ENCODE data around the gene IL20RA.
"Not testable (repeated sequence)": the region's sequence is repeated elsewhere in the genome, so short reads cannot be mapped to it uniquely, and the experiment has no call there.

IL20RA gene

GRCh38 chr6:136969433-136969832 lies 75.3 kb downstream of the IL20RA start:
- Histone ChIP-seq H3K27ac (ENCODE audit: low read depth, low read length) (no peak overlapping the region), H3K9ac (ENCODE audit: low read depth, low read length) (no peak overlapping the region), H3K4me1 (ENCODE audit: insufficient read depth, low read length) (peaks cover 5% of the 10 kb centered on the region; the same call in 1 of the 2 replicates), H3K9me3 (ENCODE audit: insufficient read depth, low read depth, low read length) (no peaks in the 10 kb centered on the region), H3K36me3 (ENCODE audit: insufficient read depth, low read length) (no peaks in the 10 kb centered on the region), H3K27me3 (ENCODE audit: insufficient read depth, low read length) (no peaks in the 10 kb centered on the region), H3K4me3 (ENCODE audit: low read length) (no peak overlapping the region)
- 98% methylated on average over 5 of the region's 5 CpGs for WGBS

- 92% methylated on average over 7 of the region's 7 CpGs for WGBS
- H3K9ac ChIP-seq (ENCODE audit: low read depth, low read length): no peak overlapping the region
- no peaks in the 10 kb centered on the region for H3K9me3 ChIP-seq (ENCODE audit: insufficient read depth, low read depth, low read length)
- H3K4me1 ChIP-seq (ENCODE audit: insufficient read depth, low read length): peaks cover 7% of the 10 kb centered on the region; the same call in 1 of the 2 replicates
- no peak overlapping the region for H3K4me3 ChIP-seq (ENCODE audit: low read length)
- H3K27ac ChIP-seq (ENCODE audit: low read depth, low read length): no peak overlapping the region
- no peaks in the 10 kb centered on the region for H3K27me3 ChIP-seq (ENCODE audit: insufficient read depth, low read length)
- H3K36me3 ChIP-seq (ENCODE audit: insufficient read depth, low read length): no peaks in the 10 kb centered on the region
These were observed 75.9 kb downstream of the IL20RA start for GRCh38 chr6:136968837-136969236.

GRCh38 chr6:136967876-136968752 lies 76.7 kb downstream of the IL20RA start:
- H3K4me1 ChIP-seq (ENCODE audit: insufficient read depth, low read length): peaks cover 9% of the 10 kb centered on the region; the same call in 1 of the 2 replicates
- no peak overlapping the region for H3K9ac ChIP-seq (ENCODE audit: low read depth, low read length)
- H3K27ac ChIP-seq (ENCODE audit: low read depth, low read length): no peak overlapping the region
- no peaks in the 10 kb centered on the region for H3K27me3 ChIP-seq (ENCODE audit: insufficient read depth, low read length)
- H3K4me3 ChIP-seq (ENCODE audit: low read length): no peak overlapping the region
- no peaks in the 10 kb centered on the region for H3K36me3 ChIP-seq (ENCODE audit: insufficient read depth, low read length)
- no peaks in the 10 kb centered on the region for H3K9me3 ChIP-seq (ENCODE audit: insufficient read depth, low read depth, low read length)
- WGBS: 69% methylated on average over 19 of the region's 19 CpGs

- WGBS: 88% methylated on average over 2 of the region's 2 CpGs
- Histone ChIP-seq H3K4me3 (ENCODE audit: low read length) (no peak overlapping the region), H3K9me3 (ENCODE audit: insufficient read depth, low read depth, low read length) (no peaks in the 10 kb centered on the region), H3K4me1 (ENCODE audit: insufficient read depth, low read length) (peaks cover 23% of the 10 kb centered on the region), H3K27ac (ENCODE audit: low read depth, low read length) (no peak overlapping the region), H3K27me3 (ENCODE audit: insufficient read depth, low read length) (no peaks in the 10 kb centered on the region; the same call in 1 of the 2 replicates), H3K9ac (ENCODE audit: low read depth, low read length) (no peak overlapping the region), H3K36me3 (ENCODE audit: insufficient read depth, low read length) (no peaks in the 10 kb centered on the region)
These were observed 80.4 kb downstream of the IL20RA start for GRCh38 chr6:136964398-136964797.

GRCh38 chr6:136963259-136963658 lies 81.5 kb downstream of the IL20RA start:
- H3K4me1 ChIP-seq (ENCODE audit: insufficient read depth, low read length): peaks cover 34% of the 10 kb centered on the region
- H3K9me3 ChIP-seq (ENCODE audit: insufficient read depth, low read depth, low read length): no peaks in the 10 kb centered on the region
- H3K36me3 ChIP-seq (ENCODE audit: insufficient read depth, low read length): no peaks in the 10 kb centered on the region
- no peaks in the 10 kb centered on the region; the same call in 1 of the 2 replicates for H3K27me3 ChIP-seq (ENCODE audit: insufficient read depth, low read length)
- no peak overlapping the region for H3K4me3 ChIP-seq (ENCODE audit: low read length)
- 94% methylated on average over 2 of the region's 2 CpGs for WGBS
- no peak overlapping the region for H3K9ac ChIP-seq (ENCODE audit: low read depth, low read length)
- no peak overlapping the region for H3K27ac ChIP-seq (ENCODE audit: low read depth, low read length)

GRCh38 chr6:136962661-136963060 lies 82.1 kb downstream of the IL20RA start:
- H3K27ac ChIP-seq (ENCODE audit: low read depth, low read length): no peak overlapping the region
- H3K4me1 ChIP-seq (ENCODE audit: insufficient read depth, low read length): peaks cover 38% of the 10 kb centered on the region
- no peak overlapping the region for H3K4me3 ChIP-seq (ENCODE audit: low read length)
- no peaks in the 10 kb centered on the region for H3K36me3 ChIP-seq (ENCODE audit: insufficient read depth, low read length)
- no peaks in the 10 kb centered on the region; the same call in 1 of the 2 replicates for H3K27me3 ChIP-seq (ENCODE audit: insufficient read depth, low read length)
- H3K9me3 ChIP-seq (ENCODE audit: insufficient read depth, low read depth, low read length): no peaks in the 10 kb centered on the region
- 40% methylated on average over 4 of the region's 4 CpGs for WGBS
- no peak overlapping the region for H3K9ac ChIP-seq (ENCODE audit: low read depth, low read length)

- WGBS: 93% methylated on average over 5 of the region's 5 CpGs
- Histone ChIP-seq H3K9ac (ENCODE audit: low read depth, low read length) (no peak overlapping the region), H3K4me1 (ENCODE audit: insufficient read depth, low read length) (peaks cover 44% of the 10 kb centered on the region), H3K9me3 (ENCODE audit: insufficient read depth, low read depth, low read length) (no peaks in the 10 kb centered on the region), H3K27me3 (ENCODE audit: insufficient read depth, low read length) (no peaks in the 10 kb centered on the region; the same call in 1 of the 2 replicates), H3K36me3 (ENCODE audit: insufficient read depth, low read length) (no peaks in the 10 kb centered on the region), H3K4me3 (ENCODE audit: low read length) (no peak overlapping the region), H3K27ac (ENCODE audit: low read depth, low read length) (no peak overlapping the region)
These were observed 82.9 kb downstream of the IL20RA start for GRCh38 chr6:136961848-136962247.

- H3K9ac ChIP-seq (ENCODE audit: low read depth, low read length): no peak overlapping the region
- no peaks in the 10 kb centered on the region; the same call in 1 of the 2 replicates for H3K27me3 ChIP-seq (ENCODE audit: insufficient read depth, low read length)
- H3K36me3 ChIP-seq (ENCODE audit: insufficient read depth, low read length): no peaks in the 10 kb centered on the region
- H3K27ac ChIP-seq (ENCODE audit: low read depth, low read length): no peak overlapping the region
- 87% methylated on average over 2 of the region's 3 CpGs for WGBS
- no peak overlapping the region for H3K4me3 ChIP-seq (ENCODE audit: low read length)
- H3K9me3 ChIP-seq (ENCODE audit: insufficient read depth, low read depth, low read length): no peaks in the 10 kb centered on the region
- peaks cover 54% of the 10 kb centered on the region for H3K4me1 ChIP-seq (ENCODE audit: insufficient read depth, low read length)
These were observed 84.0 kb downstream of the IL20RA start for GRCh38 chr6:136960781-136961180.

- H3K27ac ChIP-seq (ENCODE audit: low read depth, low read length); H3K9ac ChIP-seq (ENCODE audit: low read depth, low read length); H3K27me3 ChIP-seq (ENCODE audit: insufficient read depth, low read length); H3K4me3 ChIP-seq (ENCODE audit: low read length); H3K36me3 ChIP-seq (ENCODE audit: insufficient read depth, low read length); H3K9me3 ChIP-seq (ENCODE audit: insufficient read depth, low read depth, low read length): not testable (repeated sequence)
- peaks cover 62% of the 10 kb centered on the region for H3K4me1 ChIP-seq (ENCODE audit: insufficient read depth, low read length)
- WGBS: 70% methylated on average over 6 of the region's 6 CpGs
These were observed 84.8 kb downstream of the IL20RA start for GRCh38 chr6:136959935-136960334.

GRCh38 chr6:136959471-136959891 lies 85.3 kb downstream of the IL20RA start:
- Histone ChIP-seq H3K4me3 (ENCODE audit: low read length) (no peak overlapping the region), H3K27ac (ENCODE audit: low read depth, low read length) (no peak overlapping the region), H3K36me3 (ENCODE audit: insufficient read depth, low read length) (no peaks in the 10 kb centered on the region), H3K9me3 (ENCODE audit: insufficient read depth, low read depth, low read length) (no peaks in the 10 kb centered on the region), H3K4me1 (ENCODE audit: insufficient read depth, low read length) (peaks cover 62% of the 10 kb centered on the region), H3K9ac (ENCODE audit: low read depth, low read length) (no peak overlapping the region), H3K27me3 (ENCODE audit: insufficient read depth, low read length) (no peaks in the 10 kb centered on the region; the same call in 1 of the 2 replicates)
- WGBS: 67% methylated on average over 13 of the region's 14 CpGs

GRCh38 chr6:136958168-136958567 lies 86.6 kb downstream of the IL20RA start:
- peak overlapping the region; percentile 61; the same call in 1 of the 2 replicates for H3K27ac ChIP-seq (ENCODE audit: low read depth, low read length)
- no peak overlapping the region for H3K9ac ChIP-seq (ENCODE audit: low read depth, low read length)
- no peaks in the 10 kb centered on the region for H3K36me3 ChIP-seq (ENCODE audit: insufficient read depth, low read length)
- H3K9me3 ChIP-seq (ENCODE audit: insufficient read depth, low read depth, low read length): no peaks in the 10 kb centered on the region
- no peak overlapping the region for H3K4me3 ChIP-seq (ENCODE audit: low read length)
- peaks cover 59% of the 10 kb centered on the region for H3K4me1 ChIP-seq (ENCODE audit: insufficient read depth, low read length)
- no peaks in the 10 kb centered on the region; the same call in 1 of the 2 replicates for H3K27me3 ChIP-seq (ENCODE audit: insufficient read depth, low read length)
- 72% methylated on average over 5 of the region's 5 CpGs for WGBS
